ENCODE results near the gene PLAC9.
A peak's percentile ranks its signal among the peaks of the same experiment; 100 is the strongest.

PLAC9 gene

GRCh38 chr10:80140251-80140650, 7.7 kb downstream of the PLAC9 start (continued):
- no peak for TF ChIP-seq ZNF776 (tag by site-specific recombination; IDR thresholded peaks at IDR 0.05; ENCODE audit: borderline replicate concordance)
- TF ChIP-seq ZNF266 (tag by site-specific recombination; IDR thresholded peaks at IDR 0.05; ENCODE audit: low read depth), result no peak
- TF ChIP-seq, protein P1, sequence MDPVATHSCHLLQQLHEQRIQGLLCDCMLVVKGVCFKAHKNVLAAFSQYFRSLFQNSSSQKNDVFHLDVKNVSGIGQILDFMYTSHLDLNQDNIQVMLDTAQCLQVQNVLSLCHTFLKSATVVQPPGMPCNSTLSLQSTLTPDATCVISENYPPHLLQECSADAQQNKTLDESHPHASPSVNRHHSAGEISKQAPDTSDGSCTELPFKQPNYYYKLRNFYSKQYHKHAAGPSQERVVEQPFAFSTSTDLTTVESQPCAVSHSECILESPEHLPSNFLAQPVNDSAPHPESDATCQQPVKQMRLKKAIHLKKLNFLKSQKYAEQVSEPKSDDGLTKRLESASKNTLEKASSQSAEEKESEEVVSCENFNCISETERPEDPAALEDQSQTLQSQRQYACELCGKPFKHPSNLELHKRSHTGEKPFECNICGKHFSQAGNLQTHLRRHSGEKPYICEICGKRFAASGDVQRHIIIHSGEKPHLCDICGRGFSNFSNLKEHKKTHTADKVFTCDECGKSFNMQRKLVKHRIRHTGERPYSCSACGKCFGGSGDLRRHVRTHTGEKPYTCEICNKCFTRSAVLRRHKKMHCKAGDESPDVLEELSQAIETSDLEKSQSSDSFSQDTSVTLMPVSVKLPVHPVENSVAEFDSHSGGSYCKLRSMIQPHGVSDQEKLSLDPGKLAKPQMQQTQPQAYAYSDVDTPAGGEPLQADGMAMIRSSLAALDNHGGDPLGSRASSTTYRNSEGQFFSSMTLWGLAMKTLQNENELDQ (tag by site-specific recombination; IDR thresholded peaks at IDR 0.05; ENCODE audit: low read depth), result no peak

DNA sequence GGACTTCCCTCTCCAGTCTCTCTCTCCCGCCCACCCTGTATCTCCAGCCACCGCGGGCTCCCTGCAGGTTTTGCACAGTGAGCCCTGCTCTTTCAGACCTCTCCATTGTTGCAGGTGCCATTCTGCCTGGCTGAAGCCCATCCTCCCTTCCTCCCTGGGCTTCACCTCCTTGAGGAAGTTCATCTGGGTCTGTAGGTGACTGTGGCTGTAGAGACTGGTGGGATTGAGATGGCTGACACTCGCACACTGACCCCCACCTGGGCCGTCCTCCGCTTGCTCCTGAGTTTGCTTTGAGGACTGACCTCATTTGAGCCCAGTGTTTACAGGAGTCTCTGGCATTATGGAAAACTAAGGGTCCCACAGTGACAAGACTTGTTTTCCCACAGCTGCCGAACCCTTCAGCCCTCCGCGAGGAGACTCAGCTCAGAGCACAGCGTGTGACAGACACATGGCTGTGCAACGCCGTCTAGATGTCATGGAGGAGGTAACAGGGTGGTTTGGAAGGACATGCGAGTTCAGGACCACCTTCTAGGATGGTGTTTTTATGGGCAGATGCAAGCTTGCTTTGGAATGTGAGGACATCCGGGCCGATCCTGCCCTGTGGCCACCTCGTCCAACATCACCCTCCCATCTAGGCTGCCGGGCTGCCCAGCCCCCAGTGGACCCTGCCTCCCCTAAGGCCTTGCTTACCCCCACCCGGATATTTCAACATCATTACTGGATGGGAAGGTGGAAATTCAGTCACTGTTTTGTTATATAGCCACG, 9.3 kb downstream of the PLAC9 start:
- ChIA-PET CTCF (interaction anchor here (1.0 to 2.9 kb wide), 5 partner anchors 9 to 79 kb away, joined by 3 to 43 read pairs (median 6); no protein-coding TSS in a partner anchor), POLR2A (no interaction called here)
- H3K9me3 ChIP-seq (ENCODE audit: control insufficient read depth, insufficient read depth, low read depth, low read length), result no peaks in the 10 kb centered on the region
- peaks cover 2% of the 10 kb centered on the region; the same call in 1 of the 2 replicates for H3K4me1 ChIP-seq (ENCODE audit: control insufficient read depth, insufficient read depth, low read length)
- H3K4me3 ChIP-seq (ENCODE audit: low read depth, low read length), result no peak overlapping the region
- H3K36me3 ChIP-seq (ENCODE audit: control insufficient read depth in 2 of 2, insufficient read depth in 1 of 2, low read length in 2 of 2), result no peaks in the 10 kb centered on the region
- TF ChIP-seq ZNF510 (tag by site-specific recombination; IDR thresholded peaks at IDR 0.05; ENCODE audit: insufficient replicate concordance), result no peak
- no peak for TF ChIP-seq ZFP3 (tag by site-specific recombination; IDR thresholded peaks at IDR 0.05; ENCODE audit: low read depth)
- TF ChIP-seq ZNF791 (tag by site-specific recombination; IDR thresholded peaks at IDR 0.05), result no peak
- TF ChIP-seq ZNF707 (tag by site-specific recombination; IDR thresholded peaks at IDR 0.05), result no peak
- no peak for TF ChIP-seq ZBTB26 (tag by site-specific recombination; optimal IDR thresholded peaks at IDR 0.05)
- TF ChIP-seq ZNF449 (tag by site-specific recombination; IDR thresholded peaks at IDR 0.05), result no peak
- H3K27ac ChIP-seq (ENCODE audit: extremely low read depth, low read depth, low read length), result no peak overlapping the region

DNA sequence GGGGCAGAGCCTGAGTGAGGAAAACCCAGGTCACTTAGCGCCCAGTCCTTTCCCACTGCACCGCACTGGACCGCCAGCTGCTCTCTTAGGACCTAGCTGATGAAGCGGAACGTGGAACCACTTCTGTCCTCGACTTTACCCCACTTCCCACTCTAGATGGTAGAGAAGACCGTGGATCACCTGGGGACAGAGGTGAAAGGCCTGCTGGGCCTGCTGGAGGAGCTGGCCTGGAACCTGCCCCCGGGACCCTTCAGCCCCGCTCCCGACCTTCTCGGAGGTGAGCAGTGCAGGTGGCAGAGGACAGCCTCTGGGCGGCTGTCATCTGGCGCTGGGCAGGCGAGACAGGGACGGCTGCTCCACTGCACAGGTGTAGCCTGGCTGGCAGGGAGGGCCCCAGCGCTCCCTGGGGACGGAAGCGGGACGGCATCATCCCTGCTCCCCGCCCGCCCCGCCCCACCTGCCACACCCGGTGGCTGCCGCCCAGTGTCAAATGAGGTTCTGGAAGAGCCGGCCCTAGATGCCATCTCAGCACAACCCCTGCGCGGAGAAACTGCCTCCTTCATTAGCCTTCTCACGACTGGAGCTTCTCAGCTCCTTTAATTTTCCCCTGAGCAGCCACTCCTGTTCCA, 11.7 kb downstream of the PLAC9 start:
- ChIA-PET CTCF (interaction anchor here (0.5 to 2.9 kb wide), 30 partner anchors 10 to 607 kb away, joined by 3 to 43 read pairs (median 4); partner anchors contain the start of genes MAT1A, PLAC9 and TMEM254), POLR2A (interaction anchor here (0.6 kb wide), 2 partner anchors 77 to 121 kb away, joined by 5 to 6 read pairs; no protein-coding TSS in a partner anchor)
- no peaks in the 10 kb centered on the region for H3K9me3 ChIP-seq (ENCODE audit: control insufficient read depth, insufficient read depth, low read depth, low read length)
- H3K4me3 ChIP-seq (ENCODE audit: low read depth, low read length), result peak overlapping the region; percentile 23
- H3K27ac ChIP-seq (ENCODE audit: extremely low read depth, low read depth, low read length), result no peak overlapping the region
- no peaks in the 10 kb centered on the region for H3K36me3 ChIP-seq (ENCODE audit: control insufficient read depth in 2 of 2, insufficient read depth in 1 of 2, low read length in 2 of 2)
- H3K4me1 ChIP-seq (ENCODE audit: control insufficient read depth, insufficient read depth, low read length), result peaks cover 2% of the 10 kb centered on the region; the same call in 1 of the 2 replicates
- no peak for TF ChIP-seq ZNF624 (tag by site-specific recombination; IDR thresholded peaks at IDR 0.05)
- TF ChIP-seq ZNF175 (tag by site-specific recombination; IDR thresholded peaks at IDR 0.05), result no peak
- no peak for TF ChIP-seq ZBTB26 (tag by site-specific recombination; optimal IDR thresholded peaks at IDR 0.05)
- TF ChIP-seq, protein P2, sequence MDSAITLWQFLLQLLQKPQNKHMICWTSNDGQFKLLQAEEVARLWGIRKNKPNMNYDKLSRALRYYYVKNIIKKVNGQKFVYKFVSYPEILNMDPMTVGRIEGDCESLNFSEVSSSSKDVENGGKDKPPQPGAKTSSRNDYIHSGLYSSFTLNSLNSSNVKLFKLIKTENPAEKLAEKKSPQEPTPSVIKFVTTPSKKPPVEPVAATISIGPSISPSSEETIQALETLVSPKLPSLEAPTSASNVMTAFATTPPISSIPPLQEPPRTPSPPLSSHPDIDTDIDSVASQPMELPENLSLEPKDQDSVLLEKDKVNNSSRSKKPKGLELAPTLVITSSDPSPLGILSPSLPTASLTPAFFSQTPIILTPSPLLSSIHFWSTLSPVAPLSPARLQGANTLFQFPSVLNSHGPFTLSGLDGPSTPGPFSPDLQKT (IDR thresholded peaks at IDR 0.05; ENCODE audit: borderline replicate concordance, low read depth, low read length), result no peak
- no peak for TF ChIP-seq ZBTB20 (tag by site-specific recombination; IDR thresholded peaks at IDR 0.05)
- no peak for TF ChIP-seq ZNF112 (tag by site-specific recombination; IDR thresholded peaks at IDR 0.05)
- TF ChIP-seq ZNF394 (tag by site-specific recombination; IDR thresholded peaks at IDR 0.05; ENCODE audit: borderline replicate concordance), result 0 out of 2 replicates have a peak, but pooled peaks have one; percentile 8
- no peak for TF ChIP-seq ZFP69B (tag by site-specific recombination; IDR thresholded peaks at IDR 0.05)
- no peak for TF ChIP-seq PRDM4 (tag by site-specific recombination; IDR thresholded peaks at IDR 0.05)
- no peak for TF ChIP-seq FEZF1 (tag by site-specific recombination; IDR thresholded peaks at IDR 0.05)
- 0 out of 2 replicates have a peak, but pooled peaks have one; percentile 12 for TF ChIP-seq ZBTB17 (tag by site-specific recombination; IDR thresholded peaks at IDR 0.05)
- TF ChIP-seq ZBTB21 (tag by site-specific recombination; IDR thresholded peaks at IDR 0.05), result no peak

Measured in HEK293 (cell line).